ENCODE results near the gene CFDP1.

Gene CFDP1

GRCh38 chr16:75364286-75364791, 69.0 kb downstream of the CFDP1 start:
- DNase-seq, result no peak

- no peak for DNase-seq
Measured at GRCh38 chr16:75362846-75363245, 70.5 kb downstream of the CFDP1 start.

GRCh38 chr16:75361936-75362335, 71.4 kb downstream of the CFDP1 start:
- no peak for DNase-seq

- DNase-seq, result no peak
Measured at GRCh38 chr16:75354170-75354569, 79.1 kb downstream of the CFDP1 start.

DNA sequence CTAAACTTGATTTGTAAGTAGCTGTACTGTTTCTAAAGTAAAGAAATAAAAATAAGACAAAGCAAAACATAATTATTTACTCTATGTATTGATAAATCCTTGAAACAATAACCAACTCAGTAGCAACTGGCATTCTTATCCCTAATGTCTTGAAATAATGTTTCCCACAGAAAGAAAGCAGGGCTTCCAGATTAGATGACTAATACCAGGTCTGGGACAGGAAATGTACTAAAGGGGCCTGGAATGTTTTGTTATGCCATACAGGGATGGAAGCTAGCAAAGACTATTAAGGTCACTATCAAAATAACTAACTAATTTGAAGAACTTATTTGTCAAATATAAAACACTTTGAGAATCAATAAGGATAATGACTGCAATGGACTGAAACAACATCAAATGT, 82.1 kb downstream of the CFDP1 start:
- no peak for DNase-seq

- DNase-seq, result no peak
Measured at GRCh38 chr16:75345711-75346110, 87.6 kb downstream of the CFDP1 start.

- no peak for DNase-seq
Measured at GRCh38 chr16:75343941-75344340, 89.4 kb downstream of the CFDP1 start.

DNA sequence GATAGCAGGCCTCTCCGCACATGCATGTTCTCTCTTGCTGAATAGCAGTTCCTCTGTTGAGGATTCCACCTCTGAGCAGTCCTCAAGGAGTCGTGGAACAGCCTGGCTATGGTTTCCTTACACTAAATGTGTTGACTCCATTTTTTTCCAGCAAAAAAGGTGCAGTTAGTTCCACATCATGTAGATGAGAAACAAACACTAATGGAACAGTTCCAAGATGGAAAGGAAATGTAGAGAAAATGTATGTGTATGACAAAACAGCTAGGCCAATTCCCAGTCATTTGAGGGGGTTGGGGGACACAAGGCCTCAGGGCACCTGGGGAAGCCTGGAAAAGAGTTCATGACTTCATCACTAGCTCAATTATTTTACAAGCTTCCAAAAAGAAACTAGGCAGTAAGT, 90.0 kb downstream of the CFDP1 start:
- no peak for DNase-seq

GRCh38 chr16:75342308-75342811, 90.9 kb downstream of the CFDP1 start:
- no peak for DNase-seq

DNA sequence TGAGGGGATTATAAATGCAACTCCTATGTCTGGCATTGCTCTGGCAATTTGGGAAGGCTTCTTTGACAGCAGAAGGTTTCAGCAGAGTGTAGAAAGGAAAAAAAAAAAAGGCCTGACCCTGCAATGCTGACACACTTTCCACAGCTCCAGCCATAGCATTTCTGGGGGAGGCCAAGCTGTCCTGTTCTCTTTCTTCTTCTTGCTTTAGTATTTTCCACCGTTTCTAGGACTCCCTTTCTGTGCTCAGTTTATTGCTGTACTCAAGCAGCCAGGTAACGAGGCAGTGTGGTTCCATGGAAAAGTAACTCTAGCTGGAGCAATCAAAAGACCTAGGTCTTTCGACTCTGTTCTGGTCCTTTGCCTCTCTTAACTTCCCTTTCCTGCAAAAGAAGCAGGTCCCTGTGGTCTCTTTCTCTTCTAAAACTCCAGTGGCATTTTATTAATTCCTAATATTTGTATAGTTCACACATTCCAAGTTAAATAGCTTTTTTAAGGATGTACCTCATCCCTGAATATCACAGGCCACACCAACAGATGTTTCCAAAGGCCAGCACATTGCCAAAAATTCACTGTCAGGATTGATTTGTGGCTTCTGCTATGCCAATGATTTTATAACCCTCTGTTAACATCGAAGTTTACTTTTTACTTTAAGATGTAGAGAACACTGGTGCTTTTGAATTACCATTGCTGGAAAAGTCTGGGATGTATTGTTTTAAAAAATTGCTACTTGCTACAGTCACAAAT, 91.6 kb downstream of the CFDP1 start:
- no peak for DNase-seq

DNA sequence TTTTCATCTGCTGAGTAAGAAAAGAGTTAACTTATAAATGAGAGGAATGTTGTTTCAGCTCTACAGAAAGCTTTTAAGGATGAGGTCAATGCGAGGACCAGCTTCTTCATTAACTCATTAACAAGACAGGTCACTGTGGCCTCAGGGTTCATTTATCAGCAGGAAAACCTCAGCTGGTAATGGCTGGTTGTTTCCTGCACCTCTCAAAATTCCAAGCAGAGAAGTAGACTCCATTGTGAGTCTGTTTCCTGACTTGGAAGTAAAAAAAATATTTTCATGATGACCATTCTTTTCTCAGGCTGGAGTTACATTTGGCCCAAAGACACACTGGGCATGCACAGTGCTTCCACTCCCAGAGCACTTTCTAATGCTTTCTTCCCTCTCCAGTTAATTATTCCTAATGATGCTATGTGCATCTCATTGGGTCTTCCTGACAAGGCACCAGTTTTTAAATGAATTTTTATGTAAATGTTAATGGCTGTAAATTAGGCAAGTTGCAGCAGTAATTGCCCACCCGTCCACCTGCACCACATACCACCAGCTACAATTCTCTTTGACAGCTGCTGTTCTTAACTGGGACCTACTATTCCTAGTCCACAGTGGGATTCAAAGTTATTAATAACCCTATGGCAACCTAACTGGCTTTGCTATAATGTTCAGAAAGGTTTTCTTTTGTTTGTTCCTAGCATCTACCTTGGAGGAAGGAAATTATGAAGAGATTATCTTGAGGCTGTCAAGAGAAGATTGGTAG, 92.4 kb downstream of the CFDP1 start:
- no peak for DNase-seq

- DNase-seq, result no peak
Measured at GRCh38 chr16:75337430-75337829, 95.9 kb downstream of the CFDP1 start.

DNA sequence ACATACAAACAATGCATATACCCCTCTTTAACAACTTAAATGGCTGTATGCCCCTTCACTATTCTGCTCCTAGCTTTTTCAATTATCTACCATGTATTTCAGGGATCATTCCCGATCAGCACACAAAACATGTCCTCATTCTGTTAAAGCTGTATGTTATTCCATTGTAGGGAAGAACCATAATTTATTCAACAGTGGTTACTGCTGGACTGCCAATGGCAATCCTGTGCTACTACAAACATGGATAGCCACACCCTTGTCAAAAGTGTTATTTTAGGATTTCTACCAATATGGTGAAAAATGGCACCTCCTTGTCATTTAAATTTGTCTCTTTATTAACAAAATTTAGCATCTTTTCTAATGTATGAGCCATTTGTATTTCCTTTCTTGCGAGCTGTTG, 96.8 kb downstream of the CFDP1 start:
- no peak for DNase-seq

DNA sequence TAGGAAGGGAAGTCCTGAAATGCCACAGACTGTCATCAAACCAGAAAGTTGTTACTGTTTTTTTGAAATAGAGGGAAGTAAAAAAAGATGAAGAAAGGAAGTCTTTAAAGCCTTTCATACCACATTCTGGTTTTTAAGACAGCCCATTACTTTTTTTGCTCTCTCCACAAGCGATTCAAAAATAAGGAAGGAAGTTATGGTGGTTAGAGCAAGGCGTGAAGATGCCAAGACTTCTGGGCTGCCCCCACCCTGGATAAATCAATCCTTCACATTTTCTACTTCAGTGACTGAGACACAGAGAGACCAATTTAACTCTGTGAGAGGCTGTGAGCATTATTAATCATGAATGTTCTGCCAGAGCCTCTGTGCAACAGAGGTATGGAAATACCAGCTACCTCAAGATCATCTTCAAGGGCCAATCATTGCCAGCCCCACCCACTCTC, 99.6 kb downstream of the CFDP1 start:
- DNase-seq, result no peak

DNA sequence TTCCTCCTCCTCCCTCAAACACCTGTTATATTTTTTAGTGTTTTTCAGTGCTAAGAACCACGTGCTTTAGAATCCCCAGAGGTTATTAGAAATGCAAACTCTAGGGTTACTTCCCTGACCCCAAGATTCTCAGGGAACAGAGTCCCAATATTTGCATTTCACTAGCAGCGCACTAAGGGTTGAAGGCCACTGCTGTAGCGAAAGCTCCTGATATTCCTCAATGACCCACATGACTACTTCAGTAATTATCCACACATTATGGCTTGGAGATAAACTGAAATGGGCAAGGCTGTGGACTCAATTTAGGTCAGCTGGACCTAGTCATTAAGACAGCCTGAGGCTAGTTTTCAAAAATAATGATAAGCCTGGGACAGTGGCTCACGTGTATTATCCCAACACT, 103.4 kb downstream of the CFDP1 start:
- DNase-seq, result no peak

DNA sequence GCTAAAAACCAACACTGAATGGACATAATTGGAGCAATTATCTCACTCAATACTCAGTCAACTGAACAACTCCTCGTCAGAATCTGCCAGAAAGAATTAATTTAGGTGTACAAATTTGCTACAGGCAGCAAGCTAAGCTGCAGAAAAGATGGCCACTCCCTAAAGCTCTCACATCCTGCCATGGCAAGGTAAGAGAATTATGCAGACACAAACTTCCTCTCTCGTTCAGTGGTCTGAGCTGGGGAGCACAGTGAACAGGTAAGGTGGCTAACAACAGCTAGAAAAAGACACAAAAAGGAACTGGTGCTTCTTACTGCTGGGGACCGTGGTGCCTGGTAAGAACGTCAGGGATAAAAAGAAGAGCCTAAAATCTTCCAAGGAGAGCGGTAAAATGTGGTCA, 107.0 kb downstream of the CFDP1 start:
- peak; percentile 70 for DNase-seq

DNA sequence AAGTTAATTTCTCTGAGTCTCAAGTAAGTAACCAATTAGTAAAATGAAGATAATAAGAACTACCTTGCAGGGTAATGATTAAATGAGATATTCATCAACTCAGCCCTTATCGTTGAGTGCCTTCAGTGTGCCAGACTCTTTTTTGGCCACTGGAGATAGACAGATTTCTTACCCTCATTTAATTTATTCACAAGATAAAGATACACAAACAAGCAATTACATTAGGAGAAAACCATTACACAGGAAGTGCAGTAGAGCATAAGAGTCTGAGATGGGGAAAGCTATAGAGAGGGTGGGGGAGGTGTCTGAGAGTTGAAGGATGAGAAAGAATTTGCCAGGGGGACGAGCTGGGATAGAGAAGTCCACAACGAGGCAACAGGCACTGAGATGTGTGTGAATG, 109.4 kb downstream of the CFDP1 start:
- DNase-seq, result no peak

DNA sequence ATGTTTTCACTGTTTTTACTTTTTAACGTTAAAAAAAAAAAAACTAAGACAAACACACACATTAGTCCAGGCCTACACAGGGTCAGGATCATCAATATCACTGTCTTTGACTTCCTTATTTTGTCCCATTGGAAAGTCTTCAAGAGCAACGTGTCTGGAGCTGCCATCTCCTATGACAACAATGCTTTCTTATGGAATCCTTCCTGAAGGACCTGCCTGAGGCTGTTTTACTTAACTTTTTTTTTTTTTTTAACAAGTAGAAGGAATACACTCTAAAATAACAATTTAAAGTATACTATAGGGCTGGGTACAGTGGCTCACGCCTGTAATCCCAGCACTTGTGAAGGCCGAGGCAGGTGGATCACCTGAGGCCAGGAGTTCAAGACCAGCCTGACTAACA, 110.1 kb downstream of the CFDP1 start:
- no peak for DNase-seq

- no peak for DNase-seq
Measured at GRCh38 chr16:75322740-75323139, 110.6 kb downstream of the CFDP1 start.

GRCh38 chr16:75320435-75320834, 112.9 kb downstream of the CFDP1 start:
- DNase-seq, result no peak

GRCh38 chr16:75319513-75320411, 113.5 kb downstream of the CFDP1 start:
- no peak for DNase-seq

DNA sequence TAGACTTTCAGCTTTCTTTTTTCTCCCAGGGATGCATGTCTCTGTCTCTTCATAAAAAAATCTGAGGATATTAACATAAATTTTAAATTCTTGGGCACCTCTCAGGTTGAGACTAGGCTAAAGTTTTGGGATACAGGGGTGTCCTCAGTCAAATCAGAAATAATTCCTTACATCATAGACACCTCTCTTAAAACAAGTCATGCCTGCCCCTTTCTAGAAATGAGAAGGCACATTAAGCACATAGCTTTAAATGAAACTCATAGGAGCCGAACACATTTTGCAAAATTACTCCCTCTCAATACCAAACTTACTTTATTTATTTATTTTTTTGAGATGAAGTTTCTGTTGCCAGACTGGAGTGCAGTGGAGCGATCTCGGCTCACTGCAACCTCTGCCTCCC, 114.6 kb downstream of the CFDP1 start:
- no peak for DNase-seq

- no peak for DNase-seq
Measured at GRCh38 chr16:75317532-75317931, 115.8 kb downstream of the CFDP1 start.

Measured in NCI-H748 treated with DMSO at 0.1 percent for 48 hours (cell line).